Upper lobe of right lung (tissue), 1 donor: ENCODE measurements around the gene LRRC3. TPM values are rescaled to one million over a fixed set of nuclear protein-coding genes. Genes with fewer than 3 reads are reported as not detected.

Experiments used
- ATAC-seq: fragments of 200-7000 bp; cut with Tn5 transposase; one replicate; pipeline ENCODE4 v1.9.1; 2020; ENCODE audit warnings: mild to moderate bottlenecking, moderate library complexity
- DNase-seq: peaks from one replicate; pipeline ENCODE4 v3.0.0-alpha.2; 2020
- H3K27ac ChIP-seq: fragments of 200-600 bp; one replicate; pipeline ENCODE4 v1.8.0; 2022
- H3K27me3 ChIP-seq: fragments of 200-600 bp; one replicate; pipeline ENCODE4 v1.8.0; 2022; ENCODE audit warnings: mild to moderate bottlenecking
- H3K36me3 ChIP-seq: fragments of 200-600 bp; one replicate; pipeline ENCODE4 v1.8.0; 2022
- H3K4me1 ChIP-seq: fragments of 200-600 bp; one replicate; pipeline ENCODE4 v1.8.0; 2022
- H3K4me3 ChIP-seq: fragments of 200-600 bp; one replicate; pipeline ENCODE4 v1.8.0; 2022; ENCODE audit warnings: mild to moderate bottlenecking
- H3K9me3 ChIP-seq: fragments of 200-600 bp; one replicate; pipeline ENCODE4 v1.8.0; 2022
- intact Hi-C: fragments of 100-400 bp; cut with DNase I; formaldehyde crosslinking; loops from one replicate; pipeline ENCODE4 v1.11.0; 2022
- total RNA-seq: library from RNA; stranded (reverse); fragmentation: NEBNext Ultra II Directional; extraction: Animal tissue kit (Norgen Biotek cat#: 25700); gene quantifications from one replicate; pipeline ENCODE4 v1.2.1, GENCODE V29; 2021
- TF ChIP-seq, protein P1 (sequence below): fragments of 200-600 bp; IDR thresholded peaks from one replicate; pipeline ENCODE4 v1.8.0; 2022; ENCODE audit warnings: antibody characterized with exemption
- donor health status: DM: no; HTN: yes; CAD: no; lungs with severe emphysema.

LRRC3 gene
- total RNA-seq, 1 donor from 2014 or later, result 3.6 TPM

DNA sequence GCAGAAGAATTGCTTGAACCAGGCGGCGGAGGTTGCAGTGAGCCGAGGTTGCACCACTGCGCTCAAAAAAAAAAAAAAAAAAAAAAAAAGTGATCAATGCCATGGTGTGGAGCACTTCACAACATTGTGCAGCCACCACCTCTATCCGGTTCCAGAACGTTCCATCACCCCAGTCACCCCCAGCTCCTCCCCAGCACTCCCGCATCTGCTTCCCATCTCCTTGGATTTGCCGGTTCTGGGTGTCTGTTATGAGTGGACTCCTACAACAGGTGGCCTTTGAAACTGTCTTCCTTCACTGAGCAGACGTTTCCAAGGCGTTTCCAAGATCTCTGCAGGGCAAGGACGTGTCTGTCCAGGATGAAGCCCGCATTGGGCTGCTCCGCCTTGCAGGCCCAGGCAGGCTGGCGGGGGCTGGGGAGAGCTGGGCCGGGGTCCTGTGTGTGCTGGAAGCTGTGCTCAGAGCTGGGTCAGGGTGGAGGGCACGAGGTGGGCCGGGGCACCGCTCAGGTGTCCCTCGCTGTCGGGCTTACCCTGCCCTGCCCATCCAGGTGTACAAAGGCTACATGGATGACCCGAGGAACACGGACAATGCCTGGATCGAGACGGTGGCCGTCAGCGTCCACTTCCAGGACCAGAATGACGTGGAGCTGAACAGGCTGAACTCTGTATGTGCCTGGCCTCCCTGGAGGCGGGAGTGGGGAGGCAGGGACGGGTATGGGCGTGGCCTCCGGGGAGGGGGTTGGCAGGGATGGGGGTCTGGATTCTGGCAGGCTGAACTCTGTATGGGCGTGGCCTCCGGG, 14.9 kb upstream of the LRRC3 start:
- DNase-seq, result peak; percentile 52
- TF ChIP-seq, protein P1, sequence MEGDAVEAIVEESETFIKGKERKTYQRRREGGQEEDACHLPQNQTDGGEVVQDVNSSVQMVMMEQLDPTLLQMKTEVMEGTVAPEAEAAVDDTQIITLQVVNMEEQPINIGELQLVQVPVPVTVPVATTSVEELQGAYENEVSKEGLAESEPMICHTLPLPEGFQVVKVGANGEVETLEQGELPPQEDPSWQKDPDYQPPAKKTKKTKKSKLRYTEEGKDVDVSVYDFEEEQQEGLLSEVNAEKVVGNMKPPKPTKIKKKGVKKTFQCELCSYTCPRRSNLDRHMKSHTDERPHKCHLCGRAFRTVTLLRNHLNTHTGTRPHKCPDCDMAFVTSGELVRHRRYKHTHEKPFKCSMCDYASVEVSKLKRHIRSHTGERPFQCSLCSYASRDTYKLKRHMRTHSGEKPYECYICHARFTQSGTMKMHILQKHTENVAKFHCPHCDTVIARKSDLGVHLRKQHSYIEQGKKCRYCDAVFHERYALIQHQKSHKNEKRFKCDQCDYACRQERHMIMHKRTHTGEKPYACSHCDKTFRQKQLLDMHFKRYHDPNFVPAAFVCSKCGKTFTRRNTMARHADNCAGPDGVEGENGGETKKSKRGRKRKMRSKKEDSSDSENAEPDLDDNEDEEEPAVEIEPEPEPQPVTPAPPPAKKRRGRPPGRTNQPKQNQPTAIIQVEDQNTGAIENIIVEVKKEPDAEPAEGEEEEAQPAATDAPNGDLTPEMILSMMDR, result no peak
- Histone ChIP-seq H3K9me3 (no peaks in the 10 kb centered on the region), H3K4me1 (no peaks in the 10 kb centered on the region), H3K4me3 (no peak overlapping the region), H3K36me3 (no peaks in the 10 kb centered on the region), H3K27me3 (no peaks in the 10 kb centered on the region), H3K27ac (no peak overlapping the region)
- ATAC-seq, result no peak
- intact Hi-C loops, result no loop called here

DNA sequence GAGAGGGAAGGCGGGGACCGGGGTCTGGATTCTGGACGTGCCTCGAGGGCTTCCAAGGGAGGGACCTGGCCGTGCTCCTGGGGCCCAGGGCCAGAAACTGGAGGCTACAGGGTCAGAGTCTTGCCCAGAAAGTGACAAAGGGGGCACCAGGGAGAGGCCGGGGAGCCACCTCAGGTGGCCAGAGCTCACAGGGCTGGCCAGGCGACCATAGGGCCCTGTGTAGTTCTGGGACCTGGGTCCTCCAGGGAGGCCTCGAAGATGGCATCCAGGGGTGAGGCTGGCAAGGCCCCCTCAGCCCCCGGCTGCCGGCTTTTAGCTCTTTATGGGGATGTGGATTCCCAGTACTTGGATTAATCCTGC, 14.3 kb upstream of the LRRC3 start:
- no peak for DNase-seq

DNA sequence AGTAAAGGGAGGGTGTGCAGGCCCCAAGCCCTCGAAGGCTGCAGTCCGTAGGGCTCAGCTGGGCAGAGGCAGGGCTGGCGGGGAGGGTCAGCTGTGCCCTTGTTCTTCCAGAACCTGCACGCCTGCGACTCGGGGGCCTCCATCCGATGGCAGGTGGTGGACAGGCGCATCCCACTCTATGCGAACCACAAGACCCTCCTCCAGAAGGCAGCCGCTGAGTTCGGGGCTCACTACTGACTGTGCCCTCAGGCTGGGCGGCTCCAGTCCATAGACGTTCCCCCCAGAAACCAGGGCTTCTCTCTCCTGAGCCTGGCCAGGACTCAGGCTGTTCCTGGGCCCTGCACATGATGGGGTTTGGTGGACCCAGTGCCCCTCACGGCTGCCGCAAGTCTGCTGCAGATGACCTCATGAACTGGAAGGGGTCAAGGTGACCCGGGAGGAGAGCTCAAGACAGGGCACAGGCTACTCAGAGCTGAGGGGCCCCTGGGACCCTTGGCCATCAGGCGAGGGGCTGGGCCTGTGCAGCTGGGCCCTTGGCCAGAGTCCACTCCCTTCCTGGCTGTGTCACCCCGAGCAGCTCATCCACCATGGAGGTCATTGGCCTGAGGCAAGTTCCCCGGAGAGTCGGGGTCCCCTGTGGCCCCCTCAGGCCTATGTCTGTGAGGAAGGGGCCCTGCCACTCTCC, 13.6 kb upstream of the LRRC3 start:
- no peaks in the 10 kb centered on the region for H3K36me3 ChIP-seq
- TF ChIP-seq, protein P1, result no peak
- intact Hi-C loops, result no loop called here
- no peaks in the 10 kb centered on the region for H3K4me1 ChIP-seq
- ATAC-seq (no peak), DNase-seq (peak; percentile 63)
- H3K4me3 ChIP-seq, result no peak overlapping the region
- no peak overlapping the region for H3K27ac ChIP-seq
- no peaks in the 10 kb centered on the region for H3K27me3 ChIP-seq
- no peaks in the 10 kb centered on the region for H3K9me3 ChIP-seq

More for the DNA sequence above, 14.3 kb upstream of the LRRC3 start:
- no peaks in the 10 kb centered on the region for H3K27me3 ChIP-seq
- no peak overlapping the region for H3K4me3 ChIP-seq
- intact Hi-C loops, result no loop called here
- H3K9me3 ChIP-seq, result no peaks in the 10 kb centered on the region
- H3K36me3 ChIP-seq, result no peaks in the 10 kb centered on the region
- ATAC-seq, result no peak
- no peak overlapping the region for H3K27ac ChIP-seq
- H3K4me1 ChIP-seq, result no peaks in the 10 kb centered on the region
- TF ChIP-seq, protein P1, result no peak

DNA sequence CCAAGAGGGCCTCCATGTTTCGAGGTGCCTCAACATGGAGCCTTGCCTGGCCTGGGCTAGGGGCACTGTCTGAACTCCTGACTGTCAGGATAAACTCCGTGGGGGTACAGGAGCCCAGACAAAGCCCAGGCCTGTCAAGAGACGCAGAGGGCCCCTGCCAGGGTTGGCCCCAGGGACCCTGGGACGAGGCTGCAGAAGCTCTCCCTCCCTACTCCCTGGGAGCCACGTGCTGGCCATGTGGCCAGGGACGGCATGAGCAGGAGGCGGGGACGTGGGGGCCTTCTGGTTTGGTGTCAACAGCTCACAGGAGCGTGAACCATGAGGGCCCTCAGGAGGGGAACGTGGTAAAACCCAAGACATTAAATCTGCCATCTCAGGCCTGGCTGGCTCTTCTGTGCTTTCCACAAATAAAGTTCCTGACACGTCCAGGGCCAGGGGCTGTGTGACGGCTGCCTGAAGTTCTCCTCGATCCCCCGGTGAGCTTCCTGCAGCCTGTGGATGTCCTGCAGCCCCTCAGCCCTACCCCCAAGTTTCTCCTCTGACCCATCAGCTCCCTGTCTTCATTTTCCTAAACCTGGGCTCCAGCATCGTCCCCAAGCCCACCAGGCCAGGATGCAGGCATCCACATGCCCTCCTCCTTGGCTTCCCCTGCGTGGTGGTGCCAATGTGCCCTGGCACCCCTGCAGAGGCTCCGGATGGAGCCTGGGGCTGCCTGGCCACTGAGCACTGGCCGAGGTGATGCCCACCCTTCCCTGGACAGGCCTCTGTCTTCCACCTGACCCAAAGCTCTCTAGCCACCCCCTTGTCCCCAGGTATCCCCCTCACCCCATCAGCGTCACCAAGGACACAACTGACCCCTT, 12.8 kb upstream of the LRRC3 start:
- intact Hi-C loops, result no loop called here
- Histone ChIP-seq H3K36me3 (no peaks in the 10 kb centered on the region), H3K4me1 (no peaks in the 10 kb centered on the region), H3K27me3 (no peaks in the 10 kb centered on the region), H3K27ac (no peak overlapping the region), H3K4me3 (no peak overlapping the region), H3K9me3 (no peaks in the 10 kb centered on the region)
- DNase-seq (peak; percentile 56), ATAC-seq (no peak)
- TF ChIP-seq, protein P1, result no peak

DNA sequence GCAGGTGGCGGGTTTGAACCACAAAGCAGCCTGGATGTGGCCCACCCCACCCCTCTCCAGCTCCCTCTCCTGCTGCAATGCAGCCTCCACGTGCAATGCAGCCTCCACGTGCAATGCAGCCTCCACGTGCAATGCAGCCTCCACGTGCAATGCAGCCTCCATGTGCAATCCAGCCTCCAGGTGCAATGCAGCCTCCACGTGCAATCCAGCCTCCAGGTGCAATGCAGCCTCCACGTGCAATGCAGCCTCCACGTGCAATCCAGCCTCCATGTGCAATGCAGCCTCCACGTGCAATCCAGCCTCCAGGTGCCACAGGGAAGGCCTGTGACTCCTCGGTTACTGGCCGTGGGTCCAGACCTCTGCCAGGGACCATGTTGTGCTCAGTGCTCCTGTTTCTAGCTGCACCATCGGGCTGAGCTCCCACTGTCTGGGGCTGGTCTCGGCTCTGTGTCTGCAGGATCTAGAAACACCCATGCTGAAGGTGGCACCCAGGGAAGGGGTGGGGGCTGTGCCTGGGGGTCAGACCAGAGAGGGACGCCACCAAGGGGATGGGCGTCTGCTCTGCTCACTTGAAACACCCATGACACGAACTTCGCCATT, 11.9 kb upstream of the LRRC3 start:
- TF ChIP-seq, protein P1, result no peak
- no peak for ATAC-seq
- Histone ChIP-seq H3K36me3 (no peaks in the 10 kb centered on the region), H3K4me3 (no peak overlapping the region), H3K27ac (no peak overlapping the region), H3K27me3 (peaks cover 6% of the 10 kb centered on the region), H3K4me1 (no peaks in the 10 kb centered on the region), H3K9me3 (no peaks in the 10 kb centered on the region)
- DNase-seq, result peak; percentile 19
- intact Hi-C loops, result no loop called here
